H1 (cell line): ENCODE results near the gene DCLK1. TPM values are rescaled to one million over a fixed set of nuclear protein-coding genes. Genes with fewer than 3 reads are reported as not detected.

Experiments
- CTCF ChIA-PET: fragments of 300-600 bp; sonication (Branson Sonifier 250); formaldehyde crosslinking; loops from one replicate; lab custom pipeline; 2021; ENCODE audit not compliant: partially characterized antibody; lab: Charles Lee
- POLR2A ChIA-PET: fragments of 300-600 bp; sonication (Branson Sonifier 250); formaldehyde crosslinking; loops from one replicate; lab custom pipeline; 2021; ENCODE audit warnings: inconsistent platforms; ENCODE audit not compliant: partially characterized antibody; lab: Charles Lee
- DNase-seq, 2 experiments: peaks; one replicate each; pipeline versions ENCODE4 v3.0.0 to v3.0.0-alpha.2; 2010 to 2022; ENCODE audit warnings: low spot score in 2 of 2, low read depth in 1 of 2, mixed read lengths in 1 of 2
- FAIRE-seq: peaks from 2 replicates; lab custom pipeline; 2011; peaks lifted over from hg19 to GRCh38; lab: Jason Lieb, UNC
- H2AFZ ChIP-seq: 2 replicates; pipeline ENCODE4 v1.8.1; 2012; ENCODE audit warnings: low read length, inconsistent platforms
- H2AK5ac ChIP-seq: 2 replicates; pipeline ENCODE4 v1.6.1; 2013; ENCODE audit warnings: low read depth, low read length
- H2BK120ac ChIP-seq: replicated peaks from 2 replicates; pipeline ENCODE3; 2013; ENCODE audit warnings: low read depth, low read length, inconsistent platforms
- H2BK12ac ChIP-seq: 2 replicates; pipeline ENCODE4 v1.6.1; 2013; ENCODE audit warnings: low read depth, low read length
- H2BK15ac ChIP-seq: 2 replicates; pipeline ENCODE4 v1.6.1; 2013; ENCODE audit warnings: low read length
- H2BK20ac ChIP-seq: 2 replicates; pipeline ENCODE4 v1.6.1; 2013; ENCODE audit warnings: low read length
- H2BK5ac ChIP-seq: 2 replicates; pipeline ENCODE4 v1.6.1; 2013; ENCODE audit warnings: low read depth, low read length
- H3K14ac ChIP-seq: 2 replicates; pipeline ENCODE4 v1.6.1; 2013; ENCODE audit warnings: inconsistent platforms; ENCODE audit not compliant: insufficient read length
- H3K18ac ChIP-seq: 2 replicates; pipeline ENCODE4 v1.6.1; 2013; ENCODE audit warnings: low read length; ENCODE audit errors: extremely low read depth
- H3K23ac ChIP-seq: 2 replicates; pipeline ENCODE4 v1.6.1; 2013; ENCODE audit warnings: inconsistent platforms; ENCODE audit not compliant: insufficient read length
- H3K23me2 ChIP-seq: 2 replicates; pipeline ENCODE4 v1.6.1; 2013; ENCODE audit warnings: low read depth, low read length
- H3K27ac ChIP-seq: 2 replicates; pipeline ENCODE4 v1.6.1; 2011; ENCODE audit warnings: low read depth, low read length, inconsistent platforms
- H3K27me3 ChIP-seq, 4 experiments: replicated peaks in 1 of 4; 1 replicate in 1 of 4; 2 replicates in 3 of 4; pipeline versions ENCODE4 v1.6.1 to v1.8.1; 2011 to 2013; ENCODE audit warnings: low read length in 3 of 4, mild to moderate bottlenecking in 3 of 4, inconsistent platforms in 2 of 4, mixed read lengths in 2 of 4, moderate library complexity in 1 of 4; ENCODE audit not compliant: control insufficient read depth in 3 of 4, insufficient read depth in 3 of 4; ENCODE audit errors: extremely low read depth in 1 of 4
- H3K36me3 ChIP-seq, 4 experiments: 2 replicates each; pipeline versions ENCODE4 v1.6.1 to v1.8.1; 2011 to 2013; ENCODE audit warnings: mild to moderate bottlenecking in 4 of 4, low read length in 3 of 4, moderate library complexity in 2 of 4, control low read depth in 1 of 4, inconsistent platforms in 1 of 4; ENCODE audit not compliant: insufficient read depth in 4 of 4, control insufficient read depth in 2 of 4
- H3K4ac ChIP-seq: replicated peaks from 2 replicates; pipeline ENCODE3; 2013; ENCODE audit warnings: low read length, low read depth, mixed read lengths, inconsistent platforms; ENCODE audit not compliant: insufficient read length
- H3K4me1 ChIP-seq, 4 experiments: replicated peaks in 1 of 4; 1 replicate in 1 of 4; 2 replicates in 3 of 4; pipeline versions ENCODE4 v1.6.1 to v1.8.1; 2011 to 2013; ENCODE audit warnings: low read length in 3 of 4, inconsistent platforms in 2 of 4, mixed read lengths in 1 of 4; ENCODE audit not compliant: insufficient read depth in 4 of 4, control insufficient read depth in 3 of 4
- H3K4me2 ChIP-seq, 2 experiments: 2 replicates each; pipeline versions ENCODE4 v1.6.1 to v1.8.1; 2011 to 2013; ENCODE audit warnings: low read depth in 2 of 2, low read length in 2 of 2, control low read depth in 1 of 2, inconsistent platforms in 1 of 2, mild to moderate bottlenecking in 1 of 2; ENCODE audit not compliant: insufficient read depth in 1 of 2
- H3K4me3 ChIP-seq, 4 experiments: fragments of 200-600, 300-600 bp in 1 of 4; sonication (generic), shearing (Covaris generic), sonication (Bioruptor Twin) in 1 of 4; 2 replicates each; pipeline versions ENCODE4 v1.5.1 to v1.8.1; 2011 to 2016; ENCODE audit warnings: low read length in 4 of 4, low read depth in 3 of 4, control low read depth in 2 of 4, inconsistent platforms in 2 of 4, mild to moderate bottlenecking in 2 of 4, mixed read lengths in 1 of 4, moderate library complexity in 1 of 4; ENCODE audit not compliant: insufficient read depth in 2 of 4; ENCODE audit errors: extremely low read depth in 1 of 4
- H3K56ac ChIP-seq: replicated peaks from 2 replicates; pipeline ENCODE3; 2013; ENCODE audit warnings: low read depth, mild to moderate bottlenecking, mixed read lengths, low read length, inconsistent platforms; ENCODE audit not compliant: insufficient read length
- H3K79me1 ChIP-seq: 2 replicates; pipeline ENCODE4 v1.6.1; 2013; ENCODE audit warnings: low read depth, low read length, control low read depth
- H3K79me2 ChIP-seq, 2 experiments: 2 replicates each; pipeline versions ENCODE4 v1.6.1 to v1.8.1; 2012 to 2013; ENCODE audit warnings: low read length in 2 of 2, mild to moderate bottlenecking in 2 of 2, inconsistent platforms in 1 of 2; ENCODE audit not compliant: insufficient read depth in 2 of 2, control insufficient read depth in 1 of 2
- H3K9ac ChIP-seq, 4 experiments: replicated peaks in 1 of 4; 1 replicate in 1 of 4; 2 replicates in 3 of 4; pipeline versions ENCODE4 v1.6.1 to v1.8.1; 2011 to 2013; ENCODE audit warnings: low read depth in 3 of 4, low read length in 3 of 4, control low read depth in 2 of 4, mild to moderate bottlenecking in 2 of 4, moderate library complexity in 2 of 4, inconsistent platforms in 1 of 4; ENCODE audit errors: extremely low read depth in 1 of 4
- H3K9me3 ChIP-seq, 2 experiments: 2 replicates each; pipeline versions ENCODE4 v1.6.1 to v1.8.1; 2012 to 2013; ENCODE audit warnings: mild to moderate bottlenecking in 2 of 2, moderate library complexity in 2 of 2, control low read depth in 1 of 2, inconsistent platforms in 1 of 2, low read depth in 1 of 2, low read length in 1 of 2, mixed read lengths in 1 of 2; ENCODE audit not compliant: insufficient read depth in 2 of 2
- H4K20me1 ChIP-seq, 2 experiments: replicated peaks in 1 of 2; 2 replicates each; pipeline versions ENCODE3 to v1.8.1; 2011 to 2013; ENCODE audit warnings: inconsistent platforms in 2 of 2, low read length in 2 of 2, mild to moderate bottlenecking in 1 of 2; ENCODE audit not compliant: insufficient read depth in 2 of 2, control insufficient read depth in 1 of 2
- H4K5ac ChIP-seq: 2 replicates; pipeline ENCODE4 v1.6.1; 2013; ENCODE audit warnings: low read length, low read depth, mixed read lengths, inconsistent platforms; ENCODE audit not compliant: insufficient read length
- H4K8ac ChIP-seq: 2 replicates; pipeline ENCODE4 v1.8.0; 2013; ENCODE audit warnings: mild to moderate bottlenecking, moderate library complexity, low read length, inconsistent platforms; ENCODE audit not compliant: insufficient read depth; ENCODE audit errors: extremely low read depth
- H4K91ac ChIP-seq: replicated peaks from 2 replicates; pipeline ENCODE3; 2013; ENCODE audit warnings: low read length, mixed read lengths, inconsistent platforms; ENCODE audit not compliant: insufficient read length
- WGBS, 2 experiments: shearing (Covaris generic) in 1 of 2; methylation state at CpG; one replicate each; pipeline versions ENCODE4 v1.1.6 to v1.1.7; 2013 to 2015; ENCODE audit warnings: low lambda C conversion rate in 2 of 2, mixed read lengths in 2 of 2, inconsistent platforms in 1 of 2, low coverage in 1 of 2, missing lambda C conversion rate in 1 of 2; ENCODE audit not compliant: insufficient replicate concordance in 2 of 2, insufficient coverage in 1 of 2, insufficient read length in 1 of 2; ENCODE audit errors: extremely low coverage in 1 of 2, missing lambda C conversion rate in 1 of 2; 5-methylcytosine and 5-hydroxymethylcytosine counted together
- polyA plus RNA-seq, 7 experiments: library from polyadenylated mRNA; depleted of rRNA in 3 of 7; stranded (reverse) in 5 of 7; unstranded in 2 of 7; fragments of >200 nt in 5 of 7; fragments of 200-250 nt in 2 of 7; gene quantifications; 1 replicate in 5 of 7; 2 replicates in 1 of 7; 4 replicates in 1 of 7; pipeline versions ENCODE4 v1.2.1 to v1.2.3, GENCODE V29; 2011 to 2013; ENCODE audit warnings: missing spikeins in 2 of 7, mixed read lengths in 2 of 7
- total RNA-seq: library from RNA; stranded (reverse); fragmentation: NEBNext Ultra II Directional; extraction: Animal tissue kit (Norgen Biotek cat#: 25700); gene quantifications from 2 replicates; pipeline ENCODE4 v1.2.1, GENCODE V29; 2021
- TF ChIP-seq, protein P1 (sequence below), 3 experiments: IDR thresholded peaks; 1 replicate in 2 of 3; 2 replicates in 1 of 3; pipeline versions ENCODE4 v1.5.1 to v1.6.1; 2011; ENCODE audit warnings: low read length in 3 of 3, mild to moderate bottlenecking in 3 of 3, inconsistent platforms in 2 of 3, low read depth in 1 of 3, moderate library complexity in 1 of 3; ENCODE audit not compliant: insufficient read depth in 1 of 3; ENCODE audit errors: control extremely low read depth in 1 of 3

Gene DCLK1
- total and polyA plus RNA-seq, 2 of the 8 experiments (the other 6 are each of a cell fraction or from before 2014, with no cell fraction given): 22.8 to 41.0 TPM

DNA sequence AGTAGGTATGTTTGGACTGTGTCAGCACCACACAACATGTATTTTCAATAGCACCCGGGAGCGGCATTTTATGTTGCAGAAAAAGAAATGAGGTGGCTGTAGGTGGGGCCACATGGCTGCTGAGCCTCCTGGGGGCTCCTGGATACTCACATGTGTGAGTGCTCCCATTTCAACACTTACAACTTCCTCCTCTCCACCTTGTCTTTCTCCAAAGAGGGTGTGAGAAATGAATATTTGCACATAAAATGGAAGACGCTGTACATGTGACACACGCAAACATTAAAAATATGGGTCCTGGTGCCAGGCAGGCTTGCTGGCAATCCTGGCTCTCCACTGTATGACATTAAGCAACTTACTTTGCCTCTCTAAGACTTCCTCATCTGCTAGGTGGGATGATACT lies 222.1 kb downstream of the DCLK1 start:
- no peak overlapping the region for H3K9ac ChIP-seq
- H2BK15ac ChIP-seq: peak overlapping the region; percentile 76; the same call in 1 of the 2 replicates
- DNase-seq (peak in 1 of 2 experiments; percentile 24), FAIRE-seq (no peak)
- H3K4ac ChIP-seq: peak overlapping the region; percentile 81
- H3K4me3 ChIP-seq: no peak overlapping the region
- no peak overlapping the region for H3K4me2 ChIP-seq
- H4K8ac ChIP-seq: no peak overlapping the region
- no peak overlapping the region for H2AFZ ChIP-seq
- H4K5ac ChIP-seq: no peak overlapping the region
- H3K4me1 ChIP-seq: peaks cover 0 to 13% (median 1%) of the 10 kb centered on the region in 4 experiments; a peak in 4 of 7 replicates
- H3K56ac ChIP-seq: no peak overlapping the region
- no peaks in the 10 kb centered on the region for H3K36me3 ChIP-seq
- H3K27ac ChIP-seq: no peak overlapping the region
- no peak overlapping the region for H2BK5ac ChIP-seq
- no peaks in the 10 kb centered on the region for H3K9me3 ChIP-seq
- no peak overlapping the region for H2BK120ac ChIP-seq
- no peak overlapping the region for H2BK12ac ChIP-seq
- CTCF ChIA-PET: interaction anchor here (0.9 to 2.1 kb wide), 4 partner anchors 20 to 55 kb away, joined by 3 to 7 read pairs (median 4); no protein-coding TSS in a partner anchor
- POLR2A ChIA-PET: no interaction called here
- H2AK5ac ChIP-seq: no peak overlapping the region
- TF ChIP-seq, protein P1, sequence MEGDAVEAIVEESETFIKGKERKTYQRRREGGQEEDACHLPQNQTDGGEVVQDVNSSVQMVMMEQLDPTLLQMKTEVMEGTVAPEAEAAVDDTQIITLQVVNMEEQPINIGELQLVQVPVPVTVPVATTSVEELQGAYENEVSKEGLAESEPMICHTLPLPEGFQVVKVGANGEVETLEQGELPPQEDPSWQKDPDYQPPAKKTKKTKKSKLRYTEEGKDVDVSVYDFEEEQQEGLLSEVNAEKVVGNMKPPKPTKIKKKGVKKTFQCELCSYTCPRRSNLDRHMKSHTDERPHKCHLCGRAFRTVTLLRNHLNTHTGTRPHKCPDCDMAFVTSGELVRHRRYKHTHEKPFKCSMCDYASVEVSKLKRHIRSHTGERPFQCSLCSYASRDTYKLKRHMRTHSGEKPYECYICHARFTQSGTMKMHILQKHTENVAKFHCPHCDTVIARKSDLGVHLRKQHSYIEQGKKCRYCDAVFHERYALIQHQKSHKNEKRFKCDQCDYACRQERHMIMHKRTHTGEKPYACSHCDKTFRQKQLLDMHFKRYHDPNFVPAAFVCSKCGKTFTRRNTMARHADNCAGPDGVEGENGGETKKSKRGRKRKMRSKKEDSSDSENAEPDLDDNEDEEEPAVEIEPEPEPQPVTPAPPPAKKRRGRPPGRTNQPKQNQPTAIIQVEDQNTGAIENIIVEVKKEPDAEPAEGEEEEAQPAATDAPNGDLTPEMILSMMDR (IDR thresholded peaks at IDR 0.05; ENCODE audit: control extremely low read depth in 1 of 3, insufficient read depth in 1 of 3, low read depth in 1 of 3, low read length in 3 of 3): no peak
- TF ChIP-seq, all 59 proteins: peak for 0
- Histone ChIP-seq H3K79me2 (no peaks in the 10 kb centered on the region), H4K20me1 (no peaks in the 10 kb centered on the region), H3K27me3 (no peaks in the 10 kb centered on the region), H3K23me2 (no peaks in the 10 kb centered on the region), H3K18ac (peak overlapping the region; percentile 25; the same call in 1 of the 2 replicates), H2BK20ac (peak overlapping the region; percentile 43; the same call in 1 of the 2 replicates), H3K14ac (no peak overlapping the region), H3K23ac (no peak overlapping the region), H4K91ac (peak overlapping the region; percentile 36), H3K79me1 (no peaks in the 10 kb centered on the region)
- WGBS, 2 experiments: 91% methylated on average over 4 of the region's 4 CpGs; no CpG with 5 or more reads in 1 of the 2 experiments
